AG20443 (cell line): Measurements from ENCODE around the gene DNM1L.
"Not testable (repeated sequence)": the region's sequence is repeated elsewhere in the genome, so short reads cannot be mapped to it uniquely, and the experiment has no call there.

Experiments
- DNase-seq: peaks from one replicate; pipeline ENCODE4 v3.0.0; 2012; ENCODE audit warnings: low spot score, mixed read lengths

Gene DNM1L

GRCh38 chr12:32697445-32697844, 18.3 kb downstream of the DNM1L start:
- no peak for DNase-seq

- no peak for DNase-seq
Measured at GRCh38 chr12:32698285-32698684, 19.2 kb downstream of the DNM1L start.

- DNase-seq = not testable (repeated sequence)
Measured at GRCh38 chr12:32699437-32699836, 20.3 kb downstream of the DNM1L start.

- DNase-seq = no peak
Measured at GRCh38 chr12:32702473-32702872, 23.4 kb downstream of the DNM1L start.

- no peak for DNase-seq
Measured at GRCh38 chr12:32702946-32703345, 23.8 kb downstream of the DNM1L start.

GRCh38 chr12:32705783-32706182, 26.7 kb downstream of the DNM1L start:
- DNase-seq = no peak

- DNase-seq = no peak
Measured at GRCh38 chr12:32706335-32707024, 27.4 kb downstream of the DNM1L start.

GRCh38 chr12:32708926-32709325, 29.8 kb downstream of the DNM1L start:
- no peak for DNase-seq

- DNase-seq = no peak
Measured at GRCh38 chr12:32714772-32715171, 35.7 kb downstream of the DNM1L start.

- no peak for DNase-seq
Measured at GRCh38 chr12:32718926-32719325, 39.8 kb downstream of the DNM1L start.

- DNase-seq = not testable (repeated sequence)
Measured at GRCh38 chr12:32725308-32725707, 46.2 kb downstream of the DNM1L start.

GRCh38 chr12:32726286-32726685, 47.2 kb downstream of the DNM1L start:
- DNase-seq = no peak

- no peak for DNase-seq
Measured at GRCh38 chr12:32727237-32727636, 48.1 kb downstream of the DNM1L start.

GRCh38 chr12:32734952-32735351, 55.9 kb downstream of the DNM1L start:
- no peak for DNase-seq

- DNase-seq = no peak
Measured at GRCh38 chr12:32736445-32736844, 57.3 kb downstream of the DNM1L start.

- no peak for DNase-seq
Measured at GRCh38 chr12:32737715-32738114, 58.6 kb downstream of the DNM1L start.

GRCh38 chr12:32739279-32739678, 60.2 kb downstream of the DNM1L start:
- DNase-seq = no peak

- DNase-seq = no peak
Measured at GRCh38 chr12:32742133-32742532, 63.0 kb downstream of the DNM1L start.

GRCh38 chr12:32743264-32743663, 64.2 kb downstream of the DNM1L start:
- no peak for DNase-seq

GRCh38 chr12:32753605-32754004, 74.5 kb downstream of the DNM1L start:
- no peak for DNase-seq

- no peak for DNase-seq
Measured at GRCh38 chr12:32754111-32754510, 75.0 kb downstream of the DNM1L start.

- DNase-seq = peak; percentile 70
Measured at GRCh38 chr12:32755051-32755653, 76.1 kb downstream of the DNM1L start.

- DNase-seq = peak; percentile 95
Measured at GRCh38 chr12:32755654-32756475, 76.8 kb downstream of the DNM1L start, which contains the start of gene YARS2. TSS of gene YARS2 (minus strand) at chr12:32755897. CDS start at chr12:32755874, 23 bp downstream.
